Measurements from ENCODE around the gene EBF4.

DNA sequence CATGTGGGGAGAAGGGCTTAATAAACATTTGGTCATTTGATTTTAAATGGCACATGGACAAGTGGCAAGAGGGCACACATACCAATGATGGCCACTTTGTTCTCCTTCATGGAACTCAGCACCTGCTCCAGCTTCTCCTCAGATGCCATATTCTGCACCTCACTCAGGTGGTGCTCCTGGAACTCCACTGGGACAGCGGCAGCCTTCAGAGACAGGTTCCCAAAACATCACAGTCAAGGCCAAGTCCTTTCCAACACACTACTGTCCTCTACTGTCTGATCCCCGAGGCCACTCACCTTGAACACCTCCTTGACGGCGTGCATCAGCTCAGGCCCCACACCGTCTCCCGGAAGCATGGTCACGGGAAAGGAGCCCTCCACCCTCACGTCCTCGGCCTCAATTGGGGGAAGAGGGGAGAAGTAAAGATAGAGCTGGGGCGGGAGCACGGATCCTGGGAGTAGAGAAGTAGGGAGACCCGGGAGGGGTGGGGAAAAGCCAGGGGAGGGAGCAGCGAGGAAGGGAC lies 29.2 kb upstream of the EBF4 start:
- TF ChIP-seq, protein P1, sequence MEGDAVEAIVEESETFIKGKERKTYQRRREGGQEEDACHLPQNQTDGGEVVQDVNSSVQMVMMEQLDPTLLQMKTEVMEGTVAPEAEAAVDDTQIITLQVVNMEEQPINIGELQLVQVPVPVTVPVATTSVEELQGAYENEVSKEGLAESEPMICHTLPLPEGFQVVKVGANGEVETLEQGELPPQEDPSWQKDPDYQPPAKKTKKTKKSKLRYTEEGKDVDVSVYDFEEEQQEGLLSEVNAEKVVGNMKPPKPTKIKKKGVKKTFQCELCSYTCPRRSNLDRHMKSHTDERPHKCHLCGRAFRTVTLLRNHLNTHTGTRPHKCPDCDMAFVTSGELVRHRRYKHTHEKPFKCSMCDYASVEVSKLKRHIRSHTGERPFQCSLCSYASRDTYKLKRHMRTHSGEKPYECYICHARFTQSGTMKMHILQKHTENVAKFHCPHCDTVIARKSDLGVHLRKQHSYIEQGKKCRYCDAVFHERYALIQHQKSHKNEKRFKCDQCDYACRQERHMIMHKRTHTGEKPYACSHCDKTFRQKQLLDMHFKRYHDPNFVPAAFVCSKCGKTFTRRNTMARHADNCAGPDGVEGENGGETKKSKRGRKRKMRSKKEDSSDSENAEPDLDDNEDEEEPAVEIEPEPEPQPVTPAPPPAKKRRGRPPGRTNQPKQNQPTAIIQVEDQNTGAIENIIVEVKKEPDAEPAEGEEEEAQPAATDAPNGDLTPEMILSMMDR (IDR thresholded peaks at IDR 0.05): no peak
- no peak for TF ChIP-seq POLR2A (IDR thresholded peaks at IDR 0.05)

Measured in prostate gland (tissue), 2 donors.